Natural killer cell treated with Interleukin-12 subunit alpha and Interleukin-12 subunit beta and Interleukin-15 and Interleukin-18, amount 100 ng/mL, for 72 hours (primary cell): ENCODE results near the gene HCST. TPM values are rescaled to one million over a fixed set of nuclear protein-coding genes. Genes with fewer than 3 reads are reported as not detected.
"Not testable (repeated sequence)": the region's sequence is repeated elsewhere in the genome, so short reads cannot be mapped to it uniquely, and the experiment has no call there.

Experiments
- ATAC-seq, 2 donors: fragments of 150-1000 bp; cut with Tn5 transposase in 1 of 2; sonication (Bioruptor Pico), chemical (Tn5 transposase) in 1 of 2; 2 replicates each; pipeline ENCODE4 v1.10.0; 2021
- DNase-seq: peaks from one replicate; pipeline ENCODE4 v3.0.0; 2022; ENCODE audit warnings: low spot score
- H3K27ac Mint-ChIP-seq, 2 donors: 1 replicate in 1 of 2; 2 replicates in 1 of 2; pipeline ENCODE4 v1.8.0; 2022; ENCODE audit warnings: mixed read lengths in 2 of 2, mild to moderate bottlenecking in 1 of 2, moderate library complexity in 1 of 2
- H3K27me3 Mint-ChIP-seq, 2 donors: 1 replicate in 1 of 2; 2 replicates in 1 of 2; pipeline ENCODE4 v1.8.0; 2022; ENCODE audit warnings: mixed read lengths in 2 of 2
- H3K36me3 Mint-ChIP-seq: one replicate; pipeline ENCODE4 v1.8.0; 2022; ENCODE audit warnings: mixed read lengths
- H3K4me1 Mint-ChIP-seq, 2 donors: 1 replicate in 1 of 2; 2 replicates in 1 of 2; pipeline ENCODE4 v1.8.0; 2022; ENCODE audit warnings: low read depth in 2 of 2, mixed read lengths in 2 of 2, mild to moderate bottlenecking in 1 of 2
- H3K4me3 Mint-ChIP-seq: one replicate; pipeline ENCODE4 v1.8.0; 2022; ENCODE audit warnings: mixed read lengths
- H3K9me3 Mint-ChIP-seq: 2 replicates; pipeline ENCODE4 v1.8.0; 2022; ENCODE audit warnings: mixed read lengths
- total RNA-seq, 2 donors: library from RNA; stranded (reverse); gene quantifications; one replicate each; pipeline ENCODE4 v1.2.3, GENCODE V29; 2022

HCST gene
- total RNA-seq, 2 donors from 2014 or later, result 154 to 228 TPM

- H3K4me1 Mint-ChIP-seq, result peaks cover 14 to 18% of the 10 kb centered on the region in 2 donors
- peak overlapping the region; percentile 76 for H3K4me3 Mint-ChIP-seq
- peaks cover 37 to 44% of the 10 kb centered on the region in 2 donors for H3K27me3 Mint-ChIP-seq
- H3K27ac Mint-ChIP-seq, result no peak overlapping the region
- H3K36me3 Mint-ChIP-seq, result no peaks in the 10 kb centered on the region
- ATAC-seq (peak; percentile 80 to 85), DNase-seq (peak; percentile 85)
- H3K9me3 Mint-ChIP-seq, result peaks cover 6% of the 10 kb centered on the region
Measured at GRCh38 chr19:35869327-35870123, 32.8 kb upstream of the HCST start.

DNA sequence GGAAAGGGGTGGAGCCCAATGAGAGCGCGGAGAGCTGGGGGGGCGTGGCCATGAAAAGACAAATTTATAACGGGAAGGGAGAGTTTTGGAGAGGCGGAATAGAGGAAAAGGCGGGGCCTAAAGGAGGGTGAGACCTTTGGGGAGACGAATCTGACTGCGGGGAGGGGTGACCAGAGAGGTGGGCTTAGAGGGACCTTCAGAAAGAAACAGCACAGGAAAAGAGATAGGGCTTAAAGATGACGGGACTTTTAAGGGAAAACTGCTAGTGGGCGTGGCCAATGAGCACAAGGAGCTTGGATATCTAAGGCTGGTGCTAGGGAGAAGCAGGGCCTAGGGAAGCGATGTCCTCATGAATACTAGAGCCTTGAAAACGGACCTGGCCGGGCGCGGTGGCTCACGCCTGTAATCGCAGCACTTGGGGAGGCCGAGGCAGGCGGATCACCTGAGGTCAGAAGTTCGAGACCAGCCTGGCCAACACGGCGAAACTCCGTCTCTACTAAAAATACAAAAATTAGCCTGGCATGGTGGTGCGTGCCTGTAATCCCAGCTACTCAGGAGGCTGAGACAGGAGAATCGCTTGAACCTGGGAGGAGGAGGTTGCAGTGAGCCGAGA is 32.1 kb upstream of the HCST start:
- ATAC-seq, result peak in 1 of 2 donors; percentile 64
- peaks cover 14 to 16% of the 10 kb centered on the region in 2 donors for H3K4me1 Mint-ChIP-seq
- H3K4me3 Mint-ChIP-seq, result peak overlapping the region; percentile 76
- DNase-seq, H3K36me3 Mint-ChIP-seq, H3K27ac Mint-ChIP-seq, H3K9me3 Mint-ChIP-seq: not testable (repeated sequence)
- peaks cover 32 to 37% of the 10 kb centered on the region in 2 donors for H3K27me3 Mint-ChIP-seq

DNA sequence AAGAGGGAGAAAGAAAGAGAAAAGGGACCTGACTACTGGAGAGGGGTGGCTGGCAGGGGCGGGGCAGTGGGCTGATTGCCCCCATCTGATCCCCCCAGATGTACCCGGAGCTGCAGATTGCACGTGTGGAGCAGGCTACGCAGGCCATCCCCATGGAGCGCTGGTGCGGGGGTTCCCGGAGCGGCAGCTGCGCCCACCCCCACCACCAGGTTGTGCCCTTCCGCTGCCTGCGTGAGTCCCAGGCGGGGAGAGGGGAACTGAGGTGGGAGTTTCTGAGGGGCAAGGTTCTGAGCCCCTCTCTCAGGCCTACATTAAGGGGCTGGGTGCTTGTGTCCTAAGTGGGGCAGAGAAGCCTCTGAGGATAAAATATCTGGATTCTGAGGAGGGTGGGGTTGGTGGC is 31.5 kb upstream of the HCST start:
- H3K36me3 Mint-ChIP-seq, result no peaks in the 10 kb centered on the region
- ATAC-seq (no peak), DNase-seq (no peak)
- peaks cover 14 to 16% of the 10 kb centered on the region in 2 donors for H3K4me1 Mint-ChIP-seq
- peaks cover 27 to 32% of the 10 kb centered on the region in 2 donors for H3K27me3 Mint-ChIP-seq
- no peak overlapping the region for H3K27ac Mint-ChIP-seq
- peaks cover 6% of the 10 kb centered on the region for H3K9me3 Mint-ChIP-seq
- no peak overlapping the region for H3K4me3 Mint-ChIP-seq

- H3K27ac Mint-ChIP-seq, result no peak overlapping the region
- no peaks in the 10 kb centered on the region for H3K36me3 Mint-ChIP-seq
- DNase-seq, result no peak
- no peak for ATAC-seq
- no peak overlapping the region for H3K4me3 Mint-ChIP-seq
- H3K9me3 Mint-ChIP-seq, result peaks cover 6% of the 10 kb centered on the region
- H3K27me3 Mint-ChIP-seq, result peaks cover 23 to 24% of the 10 kb centered on the region in 2 donors
- H3K4me1 Mint-ChIP-seq, result peaks cover 14 to 16% of the 10 kb centered on the region in 2 donors
Measured at GRCh38 chr19:35871611-35872010, 30.7 kb upstream of the HCST start.

GRCh38 chr19:35872180-35872579 is 30.1 kb upstream of the HCST start:
- H3K27ac Mint-ChIP-seq, result no peak overlapping the region
- H3K4me1 Mint-ChIP-seq, result peaks cover 14 to 16% of the 10 kb centered on the region in 2 donors
- H3K36me3 Mint-ChIP-seq, result no peaks in the 10 kb centered on the region
- no peak for ATAC-seq
- DNase-seq, result no peak
- peaks cover 6% of the 10 kb centered on the region for H3K9me3 Mint-ChIP-seq
- no peak overlapping the region for H3K4me3 Mint-ChIP-seq
- peaks cover 22% of the 10 kb centered on the region in 2 donors for H3K27me3 Mint-ChIP-seq

- Mint-ChIP-seq H3K9me3 (peaks cover 6% of the 10 kb centered on the region), H3K27me3 (peaks cover 21 to 24% of the 10 kb centered on the region in 2 donors), H3K27ac (no peak overlapping the region), H3K36me3 (no peaks in the 10 kb centered on the region), H3K4me1 (peaks cover 8 to 10% of the 10 kb centered on the region in 2 donors), H3K4me3 (no peak overlapping the region)
- DNase-seq (no peak), ATAC-seq (no peak)
Measured at GRCh38 chr19:35874392-35874930, 27.9 kb upstream of the HCST start.

DNA sequence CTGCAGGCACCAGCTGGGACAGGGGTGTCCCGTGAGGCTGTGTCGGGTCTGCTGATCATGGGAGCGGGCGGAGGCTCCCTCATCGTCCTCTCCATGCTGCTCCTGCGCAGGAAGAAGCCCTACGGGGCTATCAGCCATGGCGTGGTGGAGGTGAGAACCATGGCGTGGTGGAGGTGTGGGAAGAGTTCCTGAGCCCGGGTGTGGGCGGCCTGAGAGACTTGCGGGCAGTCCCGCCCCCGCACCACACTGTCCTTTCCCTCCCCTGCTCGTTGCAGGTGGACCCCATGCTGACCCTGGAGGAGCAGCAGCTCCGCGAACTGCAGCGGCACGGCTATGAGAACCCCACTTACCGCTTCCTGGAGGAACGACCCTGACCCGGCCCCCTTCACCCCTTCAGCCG is 23.3 kb upstream of the HCST start:
- no peaks in the 10 kb centered on the region for H3K36me3 Mint-ChIP-seq
- no peak overlapping the region for H3K27ac Mint-ChIP-seq
- ATAC-seq (no peak), DNase-seq (no peak)
- H3K27me3 Mint-ChIP-seq, result peaks cover 18% of the 10 kb centered on the region in 2 donors
- H3K9me3 Mint-ChIP-seq, result no peaks in the 10 kb centered on the region
- no peak overlapping the region for H3K4me3 Mint-ChIP-seq
- peaks cover 8 to 12% of the 10 kb centered on the region in 2 donors for H3K4me1 Mint-ChIP-seq

DNA sequence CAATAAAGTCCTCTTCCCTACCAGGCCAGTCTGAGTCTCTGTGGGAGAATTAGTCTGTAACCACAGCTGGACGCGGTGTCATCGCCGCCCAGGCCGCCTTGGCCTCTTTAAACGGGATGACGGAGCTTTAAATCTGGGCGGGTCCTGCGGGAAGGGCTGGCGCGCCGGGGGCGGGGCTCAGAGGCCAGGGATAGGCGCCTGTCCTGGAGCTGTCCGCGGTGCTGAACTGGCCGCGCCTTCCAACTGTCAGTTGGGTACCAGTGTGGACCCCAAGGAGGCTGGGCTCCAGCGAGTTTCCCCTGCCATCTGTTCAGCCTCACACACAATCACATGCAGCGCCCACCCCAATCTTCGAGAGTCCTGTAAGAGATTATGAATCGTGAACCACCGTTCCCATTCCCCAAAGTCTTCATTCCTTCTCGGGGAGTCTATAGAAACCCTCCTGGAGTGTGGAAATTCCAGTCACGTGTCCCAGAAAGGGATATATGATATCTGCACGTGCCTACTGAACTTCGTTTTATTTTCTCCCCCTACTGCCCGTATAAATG is 22.5 kb upstream of the HCST start:
- ATAC-seq (peak; percentile 84 to 91), DNase-seq (peak; percentile 85)
- no peaks in the 10 kb centered on the region for H3K36me3 Mint-ChIP-seq
- peaks cover 8 to 12% of the 10 kb centered on the region in 2 donors for H3K4me1 Mint-ChIP-seq
- H3K4me3 Mint-ChIP-seq, result no peak overlapping the region
- no peaks in the 10 kb centered on the region for H3K9me3 Mint-ChIP-seq
- no peak overlapping the region for H3K27ac Mint-ChIP-seq
- peaks cover 18% of the 10 kb centered on the region in 2 donors for H3K27me3 Mint-ChIP-seq

DNA sequence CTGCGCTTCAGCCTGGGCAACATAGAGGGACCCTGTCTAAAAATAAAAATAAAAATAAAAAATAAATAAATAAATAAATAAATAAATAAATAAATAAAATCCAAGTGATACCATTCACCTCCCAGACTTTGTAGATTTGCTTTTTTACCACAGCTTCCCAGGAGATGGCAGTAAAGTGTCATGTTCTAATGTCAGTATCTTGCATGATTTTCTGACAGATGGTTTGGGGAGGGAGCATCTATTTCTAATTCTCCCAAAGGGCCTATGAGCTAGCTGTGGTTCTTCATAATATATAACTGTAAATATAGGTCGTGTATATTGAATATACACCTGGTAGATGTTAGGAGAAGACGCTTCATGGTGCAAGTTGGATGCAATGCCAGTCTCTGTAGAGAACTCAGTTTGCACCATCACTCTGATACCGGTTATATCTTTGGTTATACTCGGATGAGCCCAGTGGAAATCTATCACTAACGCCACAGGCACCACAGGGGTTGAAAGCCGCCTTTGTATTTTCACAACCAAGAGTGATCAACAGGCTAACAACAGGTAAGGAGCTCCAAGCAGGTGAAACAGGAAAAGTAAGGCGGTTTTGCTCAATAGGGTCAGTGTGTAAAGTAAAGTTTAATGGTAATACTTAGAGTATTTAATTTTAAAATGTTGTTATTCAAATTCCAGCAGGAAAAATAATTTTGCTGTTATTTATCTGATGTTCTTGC is 20.1 kb upstream of the HCST start:
- Mint-ChIP-seq H3K36me3 (no peaks in the 10 kb centered on the region), H3K27ac (peak overlapping the region in 1 of 2 donors; percentile 11), H3K9me3 (no peaks in the 10 kb centered on the region), H3K4me1 (peaks cover 8 to 17% of the 10 kb centered on the region in 2 donors), H3K4me3 (no peak overlapping the region), H3K27me3 (peaks cover 15 to 18% of the 10 kb centered on the region in 2 donors)
- DNase-seq (no peak), ATAC-seq (peak in 1 of 2 donors; percentile 64)

GRCh38 chr19:35883882-35884281 is 18.4 kb upstream of the HCST start:
- peaks cover 16 to 25% of the 10 kb centered on the region in 2 donors for H3K4me1 Mint-ChIP-seq
- H3K4me3 Mint-ChIP-seq, result no peak overlapping the region
- no peak overlapping the region for H3K27ac Mint-ChIP-seq
- H3K36me3 Mint-ChIP-seq, result peaks cover 10% of the 10 kb centered on the region
- DNase-seq (no peak), ATAC-seq (no peak)
- no peaks in the 10 kb centered on the region for H3K9me3 Mint-ChIP-seq
- peaks cover 8 to 12% of the 10 kb centered on the region in 2 donors for H3K27me3 Mint-ChIP-seq

- peaks cover 8 to 21% of the 10 kb centered on the region in 2 donors for H3K4me1 Mint-ChIP-seq
- no peak for ATAC-seq
- H3K36me3 Mint-ChIP-seq, result peaks cover 16% of the 10 kb centered on the region
- no peaks in the 10 kb centered on the region for H3K9me3 Mint-ChIP-seq
- no peak overlapping the region for H3K4me3 Mint-ChIP-seq
- DNase-seq, result no peak
- peaks cover under 1 to 2% of the 10 kb centered on the region in 2 donors for H3K27me3 Mint-ChIP-seq
- peak overlapping the region in 1 of 2 donors; percentile 25 for H3K27ac Mint-ChIP-seq
Measured at GRCh38 chr19:35885225-35885738, 17.0 kb upstream of the HCST start.

DNA sequence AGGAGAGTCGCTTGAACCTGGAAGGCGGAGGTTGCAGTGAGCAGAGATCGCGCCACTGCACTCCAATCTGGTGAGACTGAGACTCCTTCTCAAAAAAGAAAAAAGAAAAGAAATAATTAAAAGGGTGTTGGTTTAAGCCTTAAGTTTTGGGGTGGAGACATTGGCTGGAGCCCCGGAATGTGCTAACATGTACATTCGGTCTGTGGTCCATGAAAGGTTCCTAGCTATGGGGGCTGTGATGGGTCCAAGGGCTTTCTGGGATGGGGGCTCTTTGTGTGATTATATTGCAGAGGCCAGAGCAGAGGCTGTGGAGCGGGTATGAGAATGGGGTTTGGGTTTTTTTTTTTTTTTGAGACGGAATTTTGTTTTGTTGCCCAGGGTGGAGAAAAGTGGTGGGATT is 16.4 kb upstream of the HCST start:
- H3K36me3 Mint-ChIP-seq, result peaks cover 17% of the 10 kb centered on the region

GRCh38 chr19:35887197-35887596 is 15.1 kb upstream of the HCST start:
- no peak overlapping the region for H3K27ac Mint-ChIP-seq
- ATAC-seq (no peak), DNase-seq (no peak)
- H3K4me1 Mint-ChIP-seq, result peaks cover 8 to 20% of the 10 kb centered on the region in 2 donors
- H3K4me3 Mint-ChIP-seq, result no peak overlapping the region
- H3K27me3 Mint-ChIP-seq, result no peaks in the 10 kb centered on the region
- H3K36me3 Mint-ChIP-seq, result peaks cover 20% of the 10 kb centered on the region
- no peaks in the 10 kb centered on the region for H3K9me3 Mint-ChIP-seq

More for the DNA sequence above, 16.4 kb upstream of the HCST start:
- H3K4me3 Mint-ChIP-seq, result no peak overlapping the region
- no peak for DNase-seq
- ATAC-seq, result no peak
- H3K27ac Mint-ChIP-seq, result peak overlapping the region; percentile 25 to 32
- no peaks in the 10 kb centered on the region for H3K9me3 Mint-ChIP-seq
- no peaks in the 10 kb centered on the region for H3K27me3 Mint-ChIP-seq
- H3K4me1 Mint-ChIP-seq, result peaks cover 8 to 21% of the 10 kb centered on the region in 2 donors
